Pancreas (tissue), 10 donors: ENCODE data around the gene SCRN2. TPM values are rescaled to one million over a fixed set of nuclear protein-coding genes. Genes with fewer than 3 reads are reported as not detected.

Experiments
- ATAC-seq, 4 donors: fragments of 200-7000 bp; cut with Tn5 transposase; one replicate each; pipeline versions ENCODE4 v1.8.0 to v1.9.1; 2020; ENCODE audit warnings: mild to moderate bottlenecking in 4 of 4, moderate library complexity in 4 of 4
- DNase-seq, 6 donors: peaks; one replicate each; pipeline ENCODE4 v3.0.0-alpha.2; 2020
- FAIRE-seq: peaks from 2 replicates; lab custom pipeline; 2012; peaks lifted over from hg19 to GRCh38; lab: Jason Lieb, UNC
- H3K27ac ChIP-seq, 4 donors: fragments of 200-600 bp; sonication (generic); 1 replicate in 3 of 4; 2 replicates in 1 of 4; pipeline versions ENCODE4 v1.5.0 to v1.8.0; 2020
- H3K27me3 ChIP-seq, 4 donors: fragments of 200-600 bp; one replicate each; pipeline ENCODE4 v1.8.0; 2021
- H3K36me3 ChIP-seq, 3 donors: fragments of 200-600 bp; sonication (generic) in 1 of 3; one replicate each; pipeline versions ENCODE4 v1.5.0 to v1.8.0; 2020 to 2021
- H3K4me1 ChIP-seq, 3 donors: fragments of 200-600 bp; one replicate each; pipeline ENCODE4 v1.8.0; 2021
- H3K4me3 ChIP-seq, 4 donors: fragments of 200-600 bp; sonication (generic) in 2 of 4; one replicate each; pipeline versions ENCODE4 v1.5.0 to v1.8.0; 2020 to 2021
- H3K9me3 ChIP-seq, 4 donors: fragments of 200-600 bp; one replicate each; pipeline ENCODE4 v1.8.0; 2021
- CTCF ChIP-seq, 4 donors: fragments of 200-600 bp; sonication (generic) in 3 of 4; IDR thresholded peaks; one replicate each; pipeline versions ENCODE4 v1.5.0 to v1.8.0; 2021; ENCODE audit warnings: antibody characterized with exemption in 4 of 4
- WGBS, 2 donors: extraction: QIAGEN DNeasy Blood & Tissue Kit; methylation state at CpG; one replicate each; pipeline ENCODE4 v1.1.7; 2013; 5-methylcytosine and 5-hydroxymethylcytosine counted together
- intact Hi-C, 3 donors: fragments of 100-400 bp; cut with DNase I; formaldehyde crosslinking; loops; one replicate each; pipeline versions ENCODE4 v1.11.1 to v1.14.2; 2022
- polyA plus RNA-seq, 2 donors: library from polyadenylated mRNA; stranded (reverse); fragments of 200-250 nt; gene quantifications; one replicate each; pipeline ENCODE4 v1.2.3, GENCODE V29; 2013
- total RNA-seq, 6 donors: library from RNA; stranded (reverse); fragmentation: NEBNext Ultra II Directional in 4 of 6; extraction: Animal tissue kit (Norgen Biotek cat#: 25700) in 4 of 6; gene quantifications; one replicate each; pipeline versions ENCODE4 v1.2.1 to v1.2.4, GENCODE V29; 2021 to 2023
- donor health status: healthy with polysubstance abuse.
- donor health status: DM: no; HTN: no; CAD: no; lungs with moderate emphysema.
- donor health status: DM: no; HTN: no; CAD: no.
- donor health status: control.
- donor health status: control.
- donor health status: Bipolar disorder and iron deficiency.
- donor health status: DM: yes; HTN: yes; CAD: no.
- donor health status: DM: no; HTN: no; CAD: no.
- donor health status: DM: no; HTN: no; CAD: no.
- donor health status: DM: yes; HTN: yes; CAD: no.

SCRN2 gene
- total and polyA plus RNA-seq, 8 donors, result 12.6 to 56.1 (median 20.8) TPM

- Histone ChIP-seq H3K36me3 (peaks cover 0 to 26% (median 11%) of the 10 kb centered on the region in 3 donors), H3K9me3 (no peaks in the 10 kb centered on the region), H3K27ac (peak overlapping the region; percentile 52 to 79 (median 68)), H3K4me1 (peaks cover 28 to 36% (median 35%) of the 10 kb centered on the region in 3 donors), H3K4me3 (no peak overlapping the region), H3K27me3 (no peaks in the 10 kb centered on the region)
- intact Hi-C loops, result loop anchor here in 1 of 3 donors (10.0 kb wide), 1 partner anchor 113 kb away; the partner anchor contains the start of gene TBKBP1
- no peak for ATAC-seq
- 89% methylated on average over 18 to 20 of the region's 20 CpGs for WGBS, 2 donors
- no peak for TF ChIP-seq CTCF (IDR thresholded peaks at IDR 0.05)
- no peak for FAIRE-seq
- DNase-seq, result peak in 1 of 6 donors; percentile 15
These were observed 32.8 kb downstream of the SCRN2 start for GRCh38 chr17:47808036-47808829.

DNA sequence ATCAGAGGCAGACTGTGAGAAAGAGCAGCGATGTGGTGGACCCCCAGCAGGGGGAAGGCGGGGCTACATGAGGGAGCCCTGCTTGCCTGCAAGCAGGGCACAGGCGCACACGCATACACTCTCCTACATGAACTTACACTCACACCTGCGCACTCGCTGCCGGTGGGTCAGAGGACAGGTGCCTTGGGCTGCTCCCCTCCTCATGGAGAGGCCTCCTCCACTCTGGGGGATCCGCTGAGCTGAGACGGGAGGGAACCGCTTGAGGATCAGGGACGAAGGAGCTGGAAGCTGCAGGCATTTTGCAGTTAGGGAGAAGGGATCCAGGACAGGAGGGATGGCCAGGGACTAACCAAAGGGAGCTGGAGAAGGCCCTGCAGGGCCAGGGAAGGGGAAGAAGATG, 33.7 kb downstream of the SCRN2 start:
- ATAC-seq (no peak), DNase-seq (peak in 1 of 6 donors; percentile 11), FAIRE-seq (no peak)
- 85 to 92% methylated on average over 11 of the region's 11 CpGs for WGBS, 2 donors
- H3K4me3 ChIP-seq, result no peak overlapping the region
- peaks cover 28 to 36% (median 35%) of the 10 kb centered on the region in 3 donors for H3K4me1 ChIP-seq
- no peaks in the 10 kb centered on the region for H3K27me3 ChIP-seq
- H3K9me3 ChIP-seq, result no peaks in the 10 kb centered on the region
- intact Hi-C loops, result loop anchor here in 1 of 3 donors (10.0 kb wide), 1 partner anchor 113 kb away; the partner anchor contains the start of gene TBKBP1
- no peak for TF ChIP-seq CTCF (IDR thresholded peaks at IDR 0.05)
- peaks cover 0 to 26% (median 11%) of the 10 kb centered on the region in 3 donors for H3K36me3 ChIP-seq
- H3K27ac ChIP-seq, result no peak overlapping the region

DNA sequence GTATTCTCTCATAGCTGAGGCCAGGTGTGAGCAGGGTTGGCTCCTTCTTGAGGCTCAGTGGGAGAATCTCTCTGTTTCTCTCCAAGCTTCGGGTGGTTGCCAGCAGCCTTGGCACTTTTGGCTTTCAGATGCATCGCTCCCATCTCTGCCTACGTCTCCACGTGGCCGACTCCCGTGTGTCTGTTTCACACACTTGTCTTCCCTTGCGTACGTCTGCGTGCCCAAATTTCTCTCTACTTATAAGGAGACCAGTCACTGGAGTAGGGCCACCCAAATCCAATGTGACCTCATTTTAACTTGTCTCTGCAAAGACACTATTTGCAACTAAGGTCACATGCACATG, 34.2 kb downstream of the SCRN2 start:
- no peak overlapping the region for H3K27ac ChIP-seq
- no peak for TF ChIP-seq CTCF (IDR thresholded peaks at IDR 0.05)
- peaks cover 0 to 26% (median 11%) of the 10 kb centered on the region in 3 donors for H3K36me3 ChIP-seq
- intact Hi-C loops, result loop anchor here in 1 of 3 donors (10.0 kb wide), 1 partner anchor 112 kb away; the partner anchor contains the start of gene TBKBP1
- FAIRE-seq (no peak), DNase-seq (no peak), ATAC-seq (no peak)
- WGBS, 2 donors, result 86 to 90% methylated on average over 9 of the region's 9 CpGs
- peaks cover 28 to 32% (median 30%) of the 10 kb centered on the region in 3 donors for H3K4me1 ChIP-seq
- no peaks in the 10 kb centered on the region for H3K27me3 ChIP-seq
- no peak overlapping the region for H3K4me3 ChIP-seq
- H3K9me3 ChIP-seq, result no peaks in the 10 kb centered on the region

DNA sequence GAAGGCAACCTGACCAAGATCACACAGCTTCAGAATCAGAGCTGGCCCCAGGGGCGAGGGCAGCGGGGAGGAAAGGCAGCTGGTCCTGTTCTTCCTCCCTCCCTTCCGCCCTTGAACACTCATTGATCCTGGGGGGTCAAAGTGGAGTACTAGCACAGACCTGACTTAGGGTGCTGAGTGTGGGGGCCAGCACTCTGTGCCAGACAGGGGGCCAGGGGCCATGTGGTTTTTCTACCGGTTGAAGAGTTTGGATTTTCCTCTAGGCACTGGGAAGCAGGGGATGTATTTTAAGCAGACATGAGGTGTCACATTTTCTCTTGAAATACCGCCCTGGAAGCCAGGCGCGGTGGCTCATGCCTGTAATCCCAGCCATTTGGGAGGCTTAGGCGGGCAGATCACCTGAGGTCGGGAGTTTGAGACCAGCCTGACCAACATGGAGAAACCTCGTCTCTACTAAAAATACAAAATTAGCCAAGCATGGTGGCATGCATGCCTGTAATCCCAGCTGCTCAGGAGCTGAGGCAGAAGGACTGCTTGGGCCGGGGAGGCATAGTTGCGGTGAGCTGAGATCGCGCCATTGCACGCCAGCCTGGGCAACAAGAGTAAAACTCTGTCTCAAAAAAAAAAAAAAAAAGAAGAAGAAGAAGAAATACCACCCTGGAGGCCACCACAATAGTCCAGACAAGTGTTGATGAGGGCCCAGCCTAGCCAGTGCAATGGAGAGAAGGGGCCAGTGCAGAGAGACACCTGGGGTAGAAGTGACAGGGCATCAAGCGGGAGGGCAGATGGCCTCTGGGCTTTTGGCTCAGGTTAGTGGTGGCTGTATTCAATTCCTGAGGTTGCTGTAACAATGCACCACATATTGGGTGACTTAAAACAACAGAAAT, 34.8 kb downstream of the SCRN2 start:
- H3K27me3 ChIP-seq, result no peaks in the 10 kb centered on the region
- no peak for ATAC-seq
- H3K27ac ChIP-seq, result no peak overlapping the region
- intact Hi-C loops, result loop anchor here in 1 of 3 donors (10.0 kb wide), 1 partner anchor 111 kb away; the partner anchor contains the start of gene TBKBP1
- H3K4me3 ChIP-seq, result no peak overlapping the region
- FAIRE-seq, result no peak
- TF ChIP-seq CTCF (IDR thresholded peaks at IDR 0.05), result no peak
- H3K4me1 ChIP-seq, result peaks cover 23 to 26% (median 26%) of the 10 kb centered on the region in 3 donors
- 90 to 95% methylated on average over 16 of the region's 16 CpGs for WGBS, 2 donors
- H3K9me3 ChIP-seq, result no peaks in the 10 kb centered on the region
- DNase-seq, result no peak
- peaks cover 0 to 26% (median 11%) of the 10 kb centered on the region in 3 donors for H3K36me3 ChIP-seq
